Calu3 (cell line): ENCODE data around the gene TRMT2A. TPM values are rescaled to one million over a fixed set of nuclear protein-coding genes. Genes with fewer than 3 reads are reported as not detected.

ENCODE experiments used
- BruUV-seq: library from RNA; stranded (reverse); fragments of 400-500 nt; replicated peaks from 2 replicates; lab custom pipeline; 2021; lab: Mats Ljungman, UMichigan
- CTCF ChIA-PET: fragments of 300-600 bp; sonication (Branson Sonifier 250); formaldehyde crosslinking; loops from one replicate; lab custom pipeline; 2022; ENCODE audit warnings: antibody characterized with exemption; lab: Charles Lee
- DNase-seq: peaks from one replicate; pipeline ENCODE4 v3.0.0; 2022
- H3K27ac Mint-ChIP-seq: one replicate; pipeline ENCODE4 v1.8.0; 2022; ENCODE audit warnings: mixed read lengths; ENCODE audit not compliant: unreplicated experiment
- H3K27me3 Mint-ChIP-seq: one replicate; pipeline ENCODE4 v1.8.0; 2022; ENCODE audit warnings: mixed read lengths; ENCODE audit not compliant: unreplicated experiment
- H3K36me3 Mint-ChIP-seq: one replicate; pipeline ENCODE4 v1.8.0; 2022; ENCODE audit warnings: mild to moderate bottlenecking, moderate library complexity, mixed read lengths; ENCODE audit not compliant: insufficient read depth, unreplicated experiment
- H3K4me1 Mint-ChIP-seq: one replicate; pipeline ENCODE4 v1.8.0; 2022; ENCODE audit warnings: mild to moderate bottlenecking, low read depth, mixed read lengths; ENCODE audit not compliant: unreplicated experiment
- H3K4me3 Mint-ChIP-seq: one replicate; pipeline ENCODE4 v1.8.0; 2022; ENCODE audit warnings: mild to moderate bottlenecking, low read depth, moderate library complexity, mixed read lengths; ENCODE audit not compliant: unreplicated experiment
- H3K9me3 Mint-ChIP-seq: one replicate; pipeline ENCODE4 v1.8.0; 2022; ENCODE audit warnings: low read depth, mixed read lengths; ENCODE audit not compliant: unreplicated experiment
- intact Hi-C: fragments of 100-400 bp; cut with micrococcal nuclease; formaldehyde crosslinking; loops from one replicate; pipeline ENCODE4 v1.10.0; 2022; ENCODE audit not compliant: unreplicated experiment
- total RNA-seq: library from RNA; stranded (reverse); gene quantifications from 2 replicates; pipeline ENCODE4 v1.2.3, GENCODE V29; 2022
- TF ChIP-seq, protein P1 (sequence below): fragments of 200-600 bp; IDR thresholded peaks from one replicate; pipeline ENCODE4 v1.8.0; 2022; ENCODE audit warnings: antibody characterized with exemption; ENCODE audit not compliant: unreplicated experiment

Gene TRMT2A
- total RNA-seq, 1 experiment from 2014 or later = 63.0 TPM

GRCh38 chr22:20154602-20155187 is 37.7 kb upstream of the TRMT2A start:
- intact Hi-C loops = loop anchor here (5.0 kb wide), 1 partner anchor 83 kb away; no protein-coding TSS in a partner anchor
- Mint-ChIP-seq H3K27me3 (peaks cover 48% of the 10 kb centered on the region), H3K4me1 (no peaks in the 10 kb centered on the region), H3K4me3 (no peak overlapping the region), H3K36me3 (peaks cover 18% of the 10 kb centered on the region), H3K9me3 (no peaks in the 10 kb centered on the region), H3K27ac (no peak overlapping the region)
- no peak for DNase-seq
- BruUV-seq = no TSS peak
- CTCF ChIA-PET = no interaction called here
- TF ChIP-seq, protein P1, sequence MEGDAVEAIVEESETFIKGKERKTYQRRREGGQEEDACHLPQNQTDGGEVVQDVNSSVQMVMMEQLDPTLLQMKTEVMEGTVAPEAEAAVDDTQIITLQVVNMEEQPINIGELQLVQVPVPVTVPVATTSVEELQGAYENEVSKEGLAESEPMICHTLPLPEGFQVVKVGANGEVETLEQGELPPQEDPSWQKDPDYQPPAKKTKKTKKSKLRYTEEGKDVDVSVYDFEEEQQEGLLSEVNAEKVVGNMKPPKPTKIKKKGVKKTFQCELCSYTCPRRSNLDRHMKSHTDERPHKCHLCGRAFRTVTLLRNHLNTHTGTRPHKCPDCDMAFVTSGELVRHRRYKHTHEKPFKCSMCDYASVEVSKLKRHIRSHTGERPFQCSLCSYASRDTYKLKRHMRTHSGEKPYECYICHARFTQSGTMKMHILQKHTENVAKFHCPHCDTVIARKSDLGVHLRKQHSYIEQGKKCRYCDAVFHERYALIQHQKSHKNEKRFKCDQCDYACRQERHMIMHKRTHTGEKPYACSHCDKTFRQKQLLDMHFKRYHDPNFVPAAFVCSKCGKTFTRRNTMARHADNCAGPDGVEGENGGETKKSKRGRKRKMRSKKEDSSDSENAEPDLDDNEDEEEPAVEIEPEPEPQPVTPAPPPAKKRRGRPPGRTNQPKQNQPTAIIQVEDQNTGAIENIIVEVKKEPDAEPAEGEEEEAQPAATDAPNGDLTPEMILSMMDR = no peak

GRCh38 chr22:20153945-20154344 is 36.9 kb upstream of the TRMT2A start:
- Mint-ChIP-seq H3K9me3 (no peaks in the 10 kb centered on the region), H3K27ac (peak overlapping the region; percentile 19), H3K4me1 (no peaks in the 10 kb centered on the region), H3K4me3 (no peak overlapping the region), H3K27me3 (peaks cover 40% of the 10 kb centered on the region), H3K36me3 (peaks cover 18% of the 10 kb centered on the region)
- TF ChIP-seq, protein P1 = no peak
- DNase-seq = no peak
- intact Hi-C loops = no loop called here
- CTCF ChIA-PET = interaction anchor here (0.5 kb wide), 1 partner anchor 86 kb away, joined by 3 read pairs; no protein-coding TSS in a partner anchor
- no TSS peak for BruUV-seq

GRCh38 chr22:20152464-20152890 is 35.5 kb upstream of the TRMT2A start:
- Mint-ChIP-seq H3K27ac (no peak overlapping the region), H3K27me3 (peaks cover 32% of the 10 kb centered on the region), H3K4me3 (no peak overlapping the region), H3K9me3 (no peaks in the 10 kb centered on the region), H3K36me3 (peaks cover 18% of the 10 kb centered on the region), H3K4me1 (no peaks in the 10 kb centered on the region)
- CTCF ChIA-PET = no interaction called here
- DNase-seq = no peak
- intact Hi-C loops = no loop called here
- no TSS peak for BruUV-seq
- TF ChIP-seq, protein P1 = no peak

- BruUV-seq = no TSS peak
- H3K9me3 Mint-ChIP-seq = no peaks in the 10 kb centered on the region
- peaks cover 18% of the 10 kb centered on the region for H3K36me3 Mint-ChIP-seq
- no peaks in the 10 kb centered on the region for H3K4me1 Mint-ChIP-seq
- DNase-seq = no peak
- H3K4me3 Mint-ChIP-seq = no peak overlapping the region
- peaks cover 21% of the 10 kb centered on the region for H3K27me3 Mint-ChIP-seq
- intact Hi-C loops = no loop called here
- CTCF ChIA-PET = interaction anchor here (0.6 kb wide), 1 partner anchor 135 kb away, joined by 4 read pairs; no protein-coding TSS in a partner anchor
- TF ChIP-seq, protein P1 = no peak
- H3K27ac Mint-ChIP-seq = no peak overlapping the region
These were observed 34.2 kb upstream of the TRMT2A start for GRCh38 chr22:20151276-20151588.
